ENCODE results near the gene DPYSL5.

GRCh38 chr2:26900831-26901321 is 52.9 kb downstream of the DPYSL5 start:
- no peak for TF ChIP-seq GATA3 (IDR thresholded peaks at IDR 0.05; ENCODE audit: low read depth, low read length)
- no peak for TF ChIP-seq GATA2 (IDR thresholded peaks at IDR 0.05; ENCODE audit: low read depth, low read length)
